NCI-H2107 (cell line): ENCODE results near the gene FBP2.
"Not testable (repeated sequence)": the region's sequence is repeated elsewhere in the genome, so short reads cannot be mapped to it uniquely, and the experiment has no call there.

ENCODE experiments used
- DNase-seq: peaks from one replicate; lab custom pipeline; 2025; lab: John Stamatoyannopoulos, UW

The FBP2 gene

GRCh38 chr9:94563548-94563947, 30.1 kb downstream of the FBP2 start:
- no peak for DNase-seq

GRCh38 chr9:94560237-94560636, 33.4 kb downstream of the FBP2 start:
- DNase-seq: no peak

GRCh38 chr9:94557376-94557775, 36.2 kb downstream of the FBP2 start:
- DNase-seq: no peak

GRCh38 chr9:94554439-94555331, 38.9 kb downstream of the FBP2 start, which contains the start of gene PCAT7:
Gene PCAT7, plus strand, starts transcription at chr9:94555083.
- peak; percentile 59 for DNase-seq

GRCh38 chr9:94554078-94554438, 39.6 kb downstream of the FBP2 start:
- DNase-seq: no peak

GRCh38 chr9:94553029-94553938, 40.3 kb downstream of the FBP2 start:
- DNase-seq: peak; percentile 5

- no peak for DNase-seq
These were observed 47.7 kb downstream of the FBP2 start for GRCh38 chr9:94545940-94546339.

GRCh38 chr9:94544335-94544734, 49.3 kb downstream of the FBP2 start:
- not testable (repeated sequence) for DNase-seq

GRCh38 chr9:94538908-94539307, 54.7 kb downstream of the FBP2 start:
- no peak for DNase-seq

- no peak for DNase-seq
These were observed 58.7 kb downstream of the FBP2 start for GRCh38 chr9:94534901-94535300.

GRCh38 chr9:94533601-94534000, 60.0 kb downstream of the FBP2 start:
- no peak for DNase-seq

- no peak for DNase-seq
These were observed 60.5 kb downstream of the FBP2 start for GRCh38 chr9:94533155-94533554.

- DNase-seq: no peak
These were observed 64.7 kb downstream of the FBP2 start for GRCh38 chr9:94528886-94529285.

GRCh38 chr9:94526951-94527350, 66.7 kb downstream of the FBP2 start:
- no peak for DNase-seq

- DNase-seq: no peak
These were observed 67.4 kb downstream of the FBP2 start for GRCh38 chr9:94526271-94526670.

GRCh38 chr9:94525396-94526035, 68.1 kb downstream of the FBP2 start:
- DNase-seq: no peak

- DNase-seq: no peak
These were observed 76.4 kb downstream of the FBP2 start for GRCh38 chr9:94517254-94517653.

GRCh38 chr9:94514722-94515121, 78.9 kb downstream of the FBP2 start:
- DNase-seq: no peak

GRCh38 chr9:94511955-94512265, 81.7 kb downstream of the FBP2 start:
- no peak for DNase-seq

GRCh38 chr9:94511134-94511954, 82.3 kb downstream of the FBP2 start:
- no peak for DNase-seq
